G401 (cell line): ENCODE results near the gene AHSA1. TPM values are rescaled to one million over a fixed set of nuclear protein-coding genes. Genes with fewer than 3 reads are reported as not detected.

Experiments
- DNase-seq: peaks from one replicate; pipeline ENCODE4 v3.0.0-alpha.2; 2015; ENCODE audit warnings: low spot score
- in situ Hi-C: cut with HindIII; loops from 2 replicates; pipeline ENCODE4 v1.10.0; 2016; ENCODE audit warnings: low sequenced_read_pairs, mixed read lengths
- total RNA-seq: library from RNA; depleted of rRNA; stranded (reverse); fragments of >200 nt; shearing (Covaris generic); gene quantifications from 2 replicates; pipeline ENCODE4 v1.2.3, GENCODE V29; 2014

The AHSA1 gene
- total RNA-seq, 1 experiment from 2014 or later, result 215 TPM

- DNase-seq, result no peak
- in situ Hi-C loops, result no loop called here
Measured at GRCh38 chr14:77469067-77469505, 11.2 kb downstream of the AHSA1 start.

DNA sequence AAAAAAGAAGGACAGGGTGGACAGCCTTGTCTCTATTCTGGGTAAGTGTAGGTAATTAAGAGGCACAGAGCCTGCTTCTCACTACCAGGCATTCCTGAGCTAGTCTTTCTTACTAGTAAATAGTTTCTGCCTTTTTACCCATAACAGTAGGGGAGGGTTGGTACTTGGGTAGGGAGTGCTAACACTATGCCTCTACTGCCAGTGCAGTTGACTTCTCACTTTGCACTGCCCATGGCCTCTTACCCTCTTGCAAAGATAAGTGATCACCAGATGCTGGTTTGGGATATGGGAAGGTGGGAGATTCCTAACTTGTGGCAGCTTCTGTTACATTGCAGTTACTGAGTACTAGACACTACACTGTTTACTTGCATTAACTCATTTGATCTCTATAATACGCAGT lies 11.6 kb downstream of the AHSA1 start:
- in situ Hi-C loops, result no loop called here
- DNase-seq, result no peak

- in situ Hi-C loops, result no loop called here
- DNase-seq, result no peak
Measured at GRCh38 chr14:77470224-77470870, 12.5 kb downstream of the AHSA1 start.

DNA sequence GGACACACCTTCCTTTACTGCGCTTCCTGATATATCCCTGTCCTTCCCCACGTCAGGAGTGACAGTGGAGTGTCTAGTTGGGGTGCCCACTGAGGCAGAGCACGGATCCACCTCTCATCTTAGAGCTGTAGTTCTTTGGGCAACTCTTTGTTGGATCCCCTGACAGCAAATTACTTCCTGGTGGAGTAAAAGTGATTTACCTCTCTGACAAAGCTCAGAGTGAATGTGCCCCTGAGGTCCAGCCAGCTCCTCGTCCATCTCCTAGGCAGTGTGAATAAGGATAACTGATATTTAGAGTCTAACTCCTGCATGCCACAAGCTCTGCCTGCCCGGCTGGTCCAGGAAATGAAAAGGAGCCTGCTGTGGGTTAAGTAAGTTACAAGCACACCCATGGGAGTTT lies 16.0 kb downstream of the AHSA1 start:
- DNase-seq, result no peak
- in situ Hi-C loops, result no loop called here

GRCh38 chr14:77474479-77475177 lies 16.7 kb downstream of the AHSA1 start:
- in situ Hi-C loops, result no loop called here
- no peak for DNase-seq

GRCh38 chr14:77475432-77476115 lies 17.7 kb downstream of the AHSA1 start:
- in situ Hi-C loops, result no loop called here

DNA sequence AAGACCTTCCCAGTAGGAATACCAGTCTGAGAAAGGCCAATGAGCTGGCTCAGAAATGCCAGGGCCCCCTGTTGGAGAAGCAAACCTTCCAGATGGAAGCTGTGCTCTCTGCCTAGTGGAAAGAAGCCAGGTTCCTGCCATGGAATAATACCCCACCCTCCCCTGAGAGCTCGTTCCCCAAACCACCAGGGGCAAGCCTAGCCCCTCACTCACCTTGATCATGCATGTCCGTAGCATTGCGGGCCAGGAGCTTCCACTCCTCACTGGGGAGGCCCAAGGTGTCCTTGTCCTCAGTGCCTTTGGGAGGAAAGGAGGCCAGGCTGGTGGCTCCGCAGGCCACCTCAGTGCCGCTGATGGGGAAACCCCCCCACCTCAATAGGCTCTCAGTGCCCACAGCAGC lies 20.1 kb downstream of the AHSA1 start:
- DNase-seq, result no peak
- in situ Hi-C loops, result no loop called here

More at GRCh38 chr14:77475432-77476115, 17.7 kb downstream of the AHSA1 start:
- DNase-seq, result no peak

DNA sequence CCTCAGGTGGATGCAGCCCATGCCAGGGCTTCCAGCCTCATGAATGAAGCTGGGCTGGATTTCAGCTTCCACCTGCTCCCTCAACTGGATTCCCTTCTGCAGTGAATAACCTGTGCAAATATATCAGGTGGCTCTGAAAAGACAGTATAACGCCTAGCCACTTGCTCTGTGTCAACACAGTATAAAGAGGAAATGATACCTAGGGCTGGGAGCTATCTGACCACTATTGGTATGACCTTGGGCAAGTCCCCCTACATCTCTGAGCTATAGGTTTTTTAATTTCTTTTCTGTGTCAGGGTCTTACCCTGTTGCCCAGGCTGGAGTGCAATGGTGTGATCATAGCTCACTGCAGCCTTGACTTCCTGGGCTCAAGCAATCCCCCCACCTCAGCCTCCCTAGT lies 20.9 kb downstream of the AHSA1 start:
- in situ Hi-C loops, result no loop called here
- no peak for DNase-seq

GRCh38 chr14:77482422-77482821 lies 24.5 kb downstream of the AHSA1 start:
- no peak for DNase-seq
- in situ Hi-C loops, result no loop called here

DNA sequence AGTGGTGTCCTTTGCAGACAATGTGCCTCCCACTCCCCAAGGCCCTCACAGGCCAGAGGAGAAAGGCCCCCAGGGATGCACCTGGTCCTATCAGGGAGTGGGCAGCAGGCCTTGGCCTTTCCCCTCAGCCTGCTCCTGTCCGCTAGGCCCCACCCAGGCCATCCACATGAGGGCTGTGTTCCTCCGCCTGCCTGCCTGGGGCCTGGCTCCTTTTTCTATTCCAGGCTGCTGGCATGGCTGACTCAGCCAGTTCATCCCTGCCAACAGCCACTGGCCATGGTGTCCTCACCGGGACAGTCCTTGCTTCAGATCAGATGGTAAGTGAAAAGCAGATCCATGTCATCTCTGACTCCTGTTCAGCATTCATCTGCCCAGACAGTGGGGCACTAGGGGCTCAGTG lies 27.4 kb downstream of the AHSA1 start:
- in situ Hi-C loops, result no loop called here
- no peak for DNase-seq

DNA sequence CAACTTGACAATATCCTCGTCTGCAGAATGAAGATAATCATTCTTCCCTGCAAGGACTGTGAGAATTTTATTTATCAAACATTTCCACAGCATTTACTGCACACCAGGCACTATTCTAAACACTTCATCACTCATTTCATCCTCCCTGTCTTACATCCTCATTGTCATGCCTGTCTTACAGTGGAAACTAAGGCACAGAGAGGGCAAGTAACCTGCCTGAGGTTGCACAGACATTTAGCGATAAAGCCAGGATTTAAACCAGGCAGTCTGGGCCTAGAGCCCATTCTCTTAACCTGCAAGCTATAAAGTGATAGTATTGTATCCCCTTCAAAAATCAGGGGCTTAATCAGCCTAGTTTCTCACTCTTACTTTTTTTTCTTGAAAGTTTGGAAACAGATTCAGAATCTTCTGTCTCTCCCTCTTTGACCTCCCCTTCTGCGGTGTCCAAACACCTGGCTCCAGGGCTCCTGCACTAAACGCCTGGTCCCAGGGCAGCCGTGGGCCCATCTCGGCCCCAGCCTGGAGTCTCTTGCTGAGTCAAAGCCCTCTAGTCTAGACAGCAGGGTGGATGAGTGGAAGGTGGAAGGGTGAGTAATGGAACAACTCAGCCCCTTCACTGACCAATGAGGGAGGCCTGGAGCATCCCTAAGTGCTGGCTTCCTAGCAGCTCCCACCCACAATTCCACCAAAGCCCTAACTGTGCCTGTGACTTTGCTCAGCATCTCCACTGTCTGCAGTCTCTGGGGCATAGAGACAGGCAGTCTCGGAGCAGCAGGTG lies 28.2 kb downstream of the AHSA1 start:
- no peak for DNase-seq

GRCh38 chr14:77488558-77488957 lies 30.7 kb downstream of the AHSA1 start:
- in situ Hi-C loops, result no loop called here
- DNase-seq, result no peak

More for the DNA sequence above, 28.2 kb downstream of the AHSA1 start:
- in situ Hi-C loops, result no loop called here

GRCh38 chr14:77489041-77489440 lies 31.1 kb downstream of the AHSA1 start:
- DNase-seq, result no peak
- in situ Hi-C loops, result no loop called here

DNA sequence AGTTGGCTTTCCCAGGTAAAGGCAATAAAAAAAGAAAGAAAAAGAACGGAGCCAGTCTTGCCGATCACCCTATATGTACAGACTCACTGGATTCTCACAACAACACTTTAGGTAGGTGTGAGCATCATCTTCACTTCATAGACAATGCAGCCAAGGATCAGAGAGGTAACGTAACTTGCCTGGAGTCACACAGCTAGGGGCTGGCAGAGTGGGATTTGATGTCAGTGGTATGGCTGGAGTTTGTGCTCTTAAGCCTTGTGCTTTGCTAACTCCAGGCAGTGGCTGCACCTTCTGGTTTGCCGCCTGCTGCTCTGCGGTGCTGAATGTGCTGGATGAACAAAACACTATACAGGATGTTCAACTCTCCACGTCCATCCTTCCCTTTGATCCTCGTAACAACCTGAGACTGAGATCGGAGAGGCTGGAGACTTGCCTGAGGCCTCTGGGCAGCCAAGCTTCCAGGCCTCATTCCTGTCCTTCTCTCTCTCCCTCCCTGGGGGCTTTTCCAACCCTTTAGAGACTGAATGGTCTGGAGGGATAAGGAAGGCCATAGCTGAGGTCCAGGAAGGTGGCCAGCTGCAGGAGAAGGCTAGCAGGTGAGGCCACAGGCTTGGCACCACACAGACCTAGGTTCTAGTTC lies 32.6 kb downstream of the AHSA1 start:
- in situ Hi-C loops, result no loop called here
- no peak for DNase-seq

DNA sequence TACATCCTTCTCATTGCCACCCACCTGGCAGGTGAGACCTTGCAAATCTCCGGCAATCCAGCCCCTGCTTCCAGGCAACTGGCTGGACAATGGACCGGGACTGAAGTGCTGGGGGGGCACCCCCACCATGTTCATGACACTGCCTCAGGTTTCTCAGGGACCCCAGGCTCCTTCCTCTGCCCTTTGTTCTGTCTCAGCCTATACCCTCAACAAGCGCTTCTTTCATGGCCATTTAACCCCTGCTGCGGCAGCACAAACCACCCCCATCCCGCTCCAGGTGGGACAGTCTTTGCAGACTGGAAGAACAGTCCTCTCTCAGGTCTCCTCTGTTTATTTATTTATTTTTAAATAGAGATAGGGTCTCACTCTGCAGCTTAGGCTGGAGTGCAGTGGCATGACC lies 33.2 kb downstream of the AHSA1 start:
- in situ Hi-C loops, result no loop called here
- DNase-seq, result no peak

- DNase-seq, result no peak
- in situ Hi-C loops, result no loop called here
Measured at GRCh38 chr14:77495334-77495733, 37.4 kb downstream of the AHSA1 start.

DNA sequence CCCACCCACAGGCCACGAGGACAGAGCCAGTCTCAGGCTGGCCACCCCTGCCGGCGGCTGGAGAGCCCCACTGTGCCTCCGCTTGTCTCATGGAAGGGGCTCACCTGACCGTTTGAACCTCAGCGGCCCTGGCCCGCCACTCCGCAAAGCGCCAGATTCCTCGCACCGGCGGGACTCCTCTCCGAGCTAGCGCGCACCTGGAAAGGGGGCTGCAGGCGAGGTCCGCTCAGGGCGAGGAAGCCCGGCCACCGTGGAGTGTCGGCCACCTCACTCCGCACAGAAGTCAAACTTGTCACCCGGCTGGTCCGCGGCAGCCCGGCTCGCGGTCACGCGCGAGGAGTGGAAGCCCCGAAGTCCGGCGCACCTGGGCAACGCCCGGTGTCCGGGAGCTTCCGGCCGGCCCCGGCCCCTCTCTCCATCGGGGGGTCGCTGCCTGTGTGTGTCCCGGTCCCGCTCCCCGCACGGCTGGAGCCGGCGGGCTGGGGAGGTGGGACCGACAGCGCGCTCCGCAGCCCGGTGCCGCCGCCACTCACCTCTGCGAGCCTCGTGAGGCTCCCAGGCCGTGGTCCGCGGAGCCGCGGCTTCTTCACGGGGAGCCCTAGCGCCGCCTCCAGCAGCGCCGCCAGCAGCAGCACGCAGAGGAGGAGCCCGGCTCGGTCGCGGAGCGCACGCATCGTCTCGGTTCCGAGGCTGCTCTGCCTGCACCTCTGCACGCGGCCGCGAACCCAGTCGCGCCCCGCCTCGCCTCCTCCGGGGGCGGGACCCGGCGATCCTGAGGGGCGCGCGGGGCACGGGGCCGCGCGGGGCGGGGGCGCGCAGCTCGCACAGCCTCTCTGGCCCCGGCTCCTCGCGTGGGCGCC lies 40.5 kb downstream of the AHSA1 start, which contains the start of gene ISM2:
ISM2 (minus strand) TSS at position 697 of the 860 bp plus-strand sequence; CDS start at position 674, 23 bp downstream.
- in situ Hi-C loops, result no loop called here
- no peak for DNase-seq

DNA sequence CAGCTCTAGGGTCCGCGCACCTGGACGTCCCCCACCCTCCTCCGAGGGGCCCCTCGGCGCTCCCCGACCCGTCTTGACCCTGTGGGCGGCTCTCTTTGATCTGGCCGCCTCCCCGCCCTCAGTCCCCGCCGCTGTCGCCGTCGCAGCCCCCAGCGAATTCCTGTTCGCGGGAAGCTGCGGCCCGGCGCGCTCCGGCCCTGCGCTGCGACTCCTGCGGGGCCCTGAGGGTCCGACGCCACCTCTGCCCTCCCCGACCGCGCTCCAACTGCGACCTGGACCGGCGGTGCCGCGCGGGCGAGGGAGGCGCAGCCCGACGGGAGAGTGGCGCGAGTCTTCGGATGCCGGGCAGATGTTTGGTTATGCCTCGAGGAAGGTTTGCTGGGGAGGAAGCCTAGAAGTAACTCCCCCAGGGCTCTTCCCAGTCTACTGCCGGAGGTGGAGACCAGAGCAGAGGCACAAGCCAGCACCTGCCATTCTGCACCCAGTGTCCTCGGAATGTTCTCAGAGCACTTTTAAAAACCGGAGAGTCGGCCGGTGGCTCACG lies 41.2 kb downstream of the AHSA1 start:
- in situ Hi-C loops, result no loop called here

More for the DNA sequence above, 41.2 kb downstream of the AHSA1 start:
- DNase-seq, result no peak
